NT2/D1 (cell line): ENCODE measurements around the gene SHB.

ENCODE experiments used
- YY1 ChIP-seq: IDR thresholded peaks from 2 replicates; pipeline ENCODE4 v1.6.1; 2011; ENCODE audit not compliant: insufficient read length, insufficient read depth
- ZNF274 ChIP-seq: IDR thresholded peaks from 2 replicates; pipeline ENCODE4 v1.6.1; 2011; ENCODE audit warnings: mild to moderate bottlenecking, low read depth, low read length

DNA sequence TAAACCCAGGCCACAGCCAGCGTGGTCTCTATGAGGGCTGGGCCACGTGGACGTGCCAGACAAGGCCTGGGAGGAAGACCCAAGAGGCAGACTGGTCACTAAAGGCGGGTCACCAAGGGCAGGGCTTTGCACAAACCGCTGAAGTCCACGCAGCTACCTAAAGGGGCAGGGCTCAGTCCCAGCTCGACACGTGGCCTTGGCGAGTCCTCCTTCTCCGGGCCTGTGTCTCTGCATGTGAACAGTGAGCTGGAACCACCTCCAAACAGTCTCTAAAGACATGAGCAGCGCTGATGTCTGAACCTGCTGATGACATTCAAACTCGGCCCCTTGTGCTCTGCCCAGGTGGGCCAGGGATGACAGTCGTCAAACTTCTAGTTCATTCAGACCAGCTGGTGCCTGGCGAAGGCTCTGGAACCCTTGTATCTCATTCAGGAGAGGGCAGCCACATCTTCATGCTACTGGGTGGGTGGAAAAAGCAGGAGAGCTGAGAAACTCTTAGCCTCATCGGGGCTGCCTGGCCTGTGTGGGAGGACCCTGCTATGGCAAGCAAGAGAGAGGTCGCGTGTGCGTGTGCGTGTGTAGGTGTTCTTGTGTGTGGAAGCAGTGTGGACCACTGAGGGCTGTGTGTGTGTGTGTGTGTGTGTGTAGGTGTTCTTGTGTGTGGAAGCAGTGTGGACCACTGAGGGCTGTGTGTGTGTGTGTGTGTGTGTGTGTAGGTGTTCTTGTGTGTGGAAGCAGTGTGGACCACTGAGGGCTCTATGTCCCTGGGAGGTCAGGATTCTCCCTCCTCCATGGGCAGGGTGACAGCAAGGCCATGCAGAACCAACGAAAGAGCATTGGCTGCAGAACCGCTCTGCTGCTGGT lies 151.0 kb downstream of the SHB start:
- no peak for TF ChIP-seq YY1
- TF ChIP-seq ZNF274, result no peak
